ENCODE data around the gene TRPM4. TPM values are rescaled to one million over a fixed set of nuclear protein-coding genes. Genes with fewer than 3 reads are reported as not detected.

TRPM4 gene
- total and polyA plus RNA-seq, 2 of the 8 experiments (the other 6 are each of a cell fraction or from before 2014, with no cell fraction given) = 11.3 to 13.3 TPM

DNA sequence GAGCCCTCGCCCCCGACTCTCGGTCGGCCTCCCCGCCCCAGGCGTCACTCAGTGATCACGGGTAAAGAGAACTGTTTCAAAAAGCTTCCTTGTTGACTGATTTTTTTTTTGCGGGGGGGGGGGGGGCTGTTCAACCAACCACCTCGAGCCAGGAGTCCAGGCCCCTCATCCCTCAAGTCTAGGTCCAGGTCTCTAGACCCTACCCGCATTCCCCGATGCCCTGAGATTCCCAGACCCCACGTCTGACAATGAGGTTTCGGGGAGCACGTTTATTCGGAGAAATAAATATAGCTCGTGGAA lies 6.7 kb upstream of the TRPM4 start:
- H3K9me3 ChIP-seq (ENCODE audit: insufficient read depth in 2 of 2, low read depth in 1 of 2, low read length in 1 of 2) = no peaks in the 10 kb centered on the region
- H3K4me2 ChIP-seq (ENCODE audit: insufficient read depth in 1 of 2, low read depth in 2 of 2, low read length in 2 of 2) = peak overlapping the region; percentile 85 to 95
- peaks cover 27% of the 10 kb centered on the region for H3K23me2 ChIP-seq (ENCODE audit: low read depth, low read length)
- DNase-seq (ENCODE audit: low read depth in 1 of 2, low spot score in 2 of 2) = no peak
- H3K79me1 ChIP-seq (ENCODE audit: low read depth, low read length) = 0 out of 2 replicates have a peak, but pooled peaks cover 2% of the 10 kb centered on the region
- POLR2A ChIA-PET (ENCODE audit: partially characterized antibody) = interaction anchor here (0.6 to 5.6 kb wide), 20 partner anchors 8 to 188 kb away, joined by 3 to 30 read pairs (median 4); partner anchors contain the start of genes LIN7B, PPFIA3 and TRPM4
- H3K56ac ChIP-seq (replicated peaks; ENCODE audit: insufficient read length, low read depth, low read length) = no peak overlapping the region
- CTCF ChIA-PET (ENCODE audit: partially characterized antibody) = interaction anchor here (0.8 to 2.1 kb wide), 8 partner anchors 14 to 77 kb away, joined by 3 to 10 read pairs (median 4); no protein-coding TSS in a partner anchor
- no peak overlapping the region for H2BK12ac ChIP-seq (ENCODE audit: low read depth, low read length)
- peak overlapping the region; percentile 69 to 97 (median 90) for H3K4me3 ChIP-seq (ENCODE audit: extremely low read depth in 1 of 4, insufficient read depth in 2 of 4, low read depth in 3 of 4, low read length in 4 of 4)
- H3K9ac ChIP-seq (replicated peaks in 1 of 4; ENCODE audit: extremely low read depth in 1 of 4, low read depth in 3 of 4, low read length in 3 of 4) = peak overlapping the region in 1 of 4 experiments; percentile 70; a peak in 2 of 7 replicates
- H3K18ac ChIP-seq (ENCODE audit: extremely low read depth, low read length) = no peak overlapping the region
- no peak overlapping the region for H2BK5ac ChIP-seq (ENCODE audit: low read depth, low read length)
- H2BK20ac ChIP-seq (ENCODE audit: low read length) = no peak overlapping the region
- H2AFZ ChIP-seq (ENCODE audit: low read length) = no peak overlapping the region
- no peak overlapping the region for H2BK15ac ChIP-seq (ENCODE audit: low read length)
- FAIRE-seq = no peak
- no peak overlapping the region for H3K23ac ChIP-seq (ENCODE audit: insufficient read length)
- no peaks in the 10 kb centered on the region for H3K36me3 ChIP-seq (ENCODE audit: control insufficient read depth in 2 of 4, insufficient read depth in 4 of 4, low read length in 3 of 4)
- no peak overlapping the region for H4K8ac ChIP-seq (ENCODE audit: extremely low read depth, insufficient read depth, low read length)
- peaks cover 0 to 7% (median 3%) of the 10 kb centered on the region in 4 experiments; a peak in 3 of 7 replicates for H3K27me3 ChIP-seq (replicated peaks in 1 of 4; ENCODE audit: control insufficient read depth in 3 of 4, extremely low read depth in 1 of 4, insufficient read depth in 3 of 4, low read length in 3 of 4)
- no peaks in the 10 kb centered on the region for H3K79me2 ChIP-seq (ENCODE audit: control insufficient read depth in 1 of 2, insufficient read depth in 2 of 2, low read length in 2 of 2)
- H4K20me1 ChIP-seq (replicated peaks in 1 of 2; ENCODE audit: control insufficient read depth in 1 of 2, insufficient read depth in 2 of 2, low read length in 2 of 2) = peaks cover 0 to 2% of the 10 kb centered on the region in 2 experiments
- no peak overlapping the region for H3K27ac ChIP-seq (ENCODE audit: low read depth, low read length)
- no peak overlapping the region for H2AK5ac ChIP-seq (ENCODE audit: low read depth, low read length)
- peaks cover 0 to 29% (median 19%) of the 10 kb centered on the region in 4 experiments; a peak in 6 of 7 replicates for H3K4me1 ChIP-seq (replicated peaks in 1 of 4; ENCODE audit: control insufficient read depth in 3 of 4, insufficient read depth in 4 of 4, low read length in 3 of 4)
- no peak overlapping the region for H4K91ac ChIP-seq (replicated peaks; ENCODE audit: insufficient read length, low read length)
- H3K14ac ChIP-seq (ENCODE audit: insufficient read length) = no peak overlapping the region
- H4K5ac ChIP-seq (ENCODE audit: insufficient read length, low read depth, low read length) = no peak overlapping the region
- no peak overlapping the region for H3K4ac ChIP-seq (replicated peaks; ENCODE audit: insufficient read length, low read depth, low read length)
- 11% methylated on average over 11 of the region's 16 CpGs; no CpG with 5 or more reads in 1 of the 2 experiments for WGBS, 2 experiments (ENCODE audit: extremely low coverage in 1 of 2, insufficient coverage in 1 of 2, insufficient read length in 1 of 2, insufficient replicate concordance in 2 of 2, low coverage in 1 of 2, low lambda C conversion rate in 2 of 2, missing lambda C conversion rate in 1 of 2)
- H2BK120ac ChIP-seq (replicated peaks; ENCODE audit: low read depth, low read length) = no peak overlapping the region
- TF ChIP-seq SAP30 (IDR thresholded peaks at IDR 0.05; ENCODE audit: insufficient read depth, insufficient replicate concordance, low read length) (no peak), SUZ12 (IDR thresholded peaks at IDR 0.05; ENCODE audit: low read length) (no peak), BACH1 (IDR thresholded peaks at IDR 0.05; ENCODE audit: low read length) (no peak), SRF (IDR thresholded peaks at IDR 0.05; ENCODE audit: low read depth, low read length) (no peak), CBX8 (IDR thresholded peaks at IDR 0.05; ENCODE audit: borderline replicate concordance, low read depth, low read length) (no peak), ASH2L (IDR thresholded peaks at IDR 0.05; ENCODE audit: low read length) (no peak), EP300 (IDR thresholded peaks at IDR 0.05; ENCODE audit: borderline replicate concordance in 1 of 2, low read depth in 2 of 2, low read length in 2 of 2) (no peak), EGR1 (IDR thresholded peaks at IDR 0.05; ENCODE audit: borderline replicate concordance, low read depth, low read length) (no peak), NANOG (IDR thresholded peaks at IDR 0.05; ENCODE audit: insufficient read depth, low read depth, low read length, poor library complexity, severe bottlenecking) (no peak), GABPA (IDR thresholded peaks at IDR 0.05; ENCODE audit: borderline replicate concordance, insufficient read depth, low read length) (no peak), RAD21 (IDR thresholded peaks at IDR 0.05 in 1 of 2, conservative IDR thresholded peaks at IDR 0.05 in 1 of 2; ENCODE audit: low read depth in 2 of 2, low read length in 2 of 2) (no peak)
- TF ChIP-seq, protein P1, sequence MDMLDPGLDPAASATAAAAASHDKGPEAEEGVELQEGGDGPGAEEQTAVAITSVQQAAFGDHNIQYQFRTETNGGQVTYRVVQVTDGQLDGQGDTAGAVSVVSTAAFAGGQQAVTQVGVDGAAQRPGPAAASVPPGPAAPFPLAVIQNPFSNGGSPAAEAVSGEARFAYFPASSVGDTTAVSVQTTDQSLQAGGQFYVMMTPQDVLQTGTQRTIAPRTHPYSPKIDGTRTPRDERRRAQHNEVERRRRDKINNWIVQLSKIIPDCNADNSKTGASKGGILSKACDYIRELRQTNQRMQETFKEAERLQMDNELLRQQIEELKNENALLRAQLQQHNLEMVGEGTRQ (IDR thresholded peaks at IDR 0.05; ENCODE audit: low read length) = no peak
